GM19025 (cell line): ENCODE measurements around the gene UBL7.

Experiments used
- ATAC-seq: cut with Tn5 transposase; IDR thresholded peaks from one replicate; pipeline ENCODE4 v1.9.1; 2021; ENCODE audit warnings: mild to moderate bottlenecking, low read depth, moderate library complexity; ENCODE audit not compliant: unreplicated experiment

Gene UBL7

DNA sequence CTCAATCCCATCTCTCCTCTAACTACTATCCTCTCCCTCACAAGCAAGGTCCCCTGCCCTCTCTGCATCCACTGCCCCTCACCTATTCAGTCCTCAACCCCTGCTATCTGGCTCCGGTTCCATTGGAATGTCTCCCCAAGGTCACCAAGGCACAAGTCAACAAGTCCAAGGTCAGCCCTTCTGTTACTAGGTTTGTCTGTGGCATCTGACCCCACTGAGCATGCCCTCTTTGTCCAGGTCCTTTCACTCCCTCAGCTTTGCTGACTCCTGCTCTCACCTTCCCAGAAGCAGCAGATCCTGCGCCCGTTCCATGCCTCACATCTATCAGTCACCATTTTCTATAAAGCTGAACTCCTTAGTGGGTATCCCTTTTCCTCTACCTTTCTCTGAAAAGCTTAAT is 18.9 kb downstream of the UBL7 start:
- no peak for ATAC-seq

DNA sequence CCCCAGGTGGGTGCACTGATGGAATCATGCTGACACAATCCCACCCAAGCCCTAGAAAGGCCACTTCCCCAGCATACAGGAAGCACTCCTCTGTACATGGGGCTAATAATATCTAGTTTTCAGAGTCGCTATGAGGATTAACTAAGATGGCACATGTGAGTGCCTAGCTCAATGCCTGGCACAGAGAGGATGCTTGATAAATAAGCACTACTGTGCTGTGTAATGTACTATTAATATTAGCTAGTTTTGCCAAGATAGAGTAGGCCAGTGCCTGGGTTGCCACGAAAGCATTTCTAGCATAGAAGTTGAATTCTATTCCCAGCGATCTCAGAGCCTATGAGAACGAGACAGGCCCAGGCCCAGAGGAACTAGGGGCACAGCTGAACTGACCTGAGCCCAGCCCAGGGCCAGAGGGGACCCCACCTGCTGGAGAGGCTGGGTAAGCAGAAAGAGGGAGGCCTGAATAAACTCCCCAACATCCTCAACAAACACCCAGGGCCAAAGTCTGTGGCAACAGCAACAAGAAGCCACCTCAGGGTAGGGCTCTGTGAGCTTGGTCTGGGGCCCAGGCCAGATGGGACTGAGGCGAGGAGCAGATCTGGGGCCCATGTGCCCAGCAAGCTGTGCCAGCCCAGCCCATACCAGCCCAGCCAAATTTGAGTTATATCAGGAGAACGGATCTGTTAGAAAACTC is 19.6 kb downstream of the UBL7 start:
- ATAC-seq, result no peak

DNA sequence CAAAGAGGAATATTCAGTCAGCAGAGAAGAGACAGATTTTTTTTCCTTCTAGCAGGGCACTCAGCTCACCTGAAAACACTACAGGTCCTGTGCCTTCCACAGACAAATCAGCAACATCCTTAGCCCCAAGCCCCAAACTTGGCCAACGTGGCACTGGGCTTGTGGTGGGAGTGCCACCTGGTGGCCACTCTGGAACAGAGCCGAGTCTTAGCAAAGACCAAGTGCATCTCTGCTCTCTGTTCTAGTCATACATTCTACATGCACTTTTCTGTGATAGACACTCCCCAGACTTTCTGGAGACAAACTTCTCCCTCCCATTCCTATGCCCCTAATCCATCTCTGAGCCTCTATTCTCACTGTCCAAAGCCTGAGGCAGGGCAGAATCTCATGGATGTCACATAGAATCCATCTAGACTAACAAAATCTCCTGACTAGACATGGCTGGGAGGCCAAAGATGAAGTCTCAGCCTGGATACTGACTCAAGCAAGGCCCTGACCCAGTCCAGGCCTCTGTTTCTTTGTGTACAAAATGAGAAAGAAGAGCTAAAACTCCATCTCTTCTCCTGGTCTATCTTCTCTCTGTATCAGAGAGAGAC is 22.1 kb downstream of the UBL7 start:
- ATAC-seq, result no peak

GRCh38 chr15:74438206-74438605 is 22.8 kb downstream of the UBL7 start:
- no peak for ATAC-seq

DNA sequence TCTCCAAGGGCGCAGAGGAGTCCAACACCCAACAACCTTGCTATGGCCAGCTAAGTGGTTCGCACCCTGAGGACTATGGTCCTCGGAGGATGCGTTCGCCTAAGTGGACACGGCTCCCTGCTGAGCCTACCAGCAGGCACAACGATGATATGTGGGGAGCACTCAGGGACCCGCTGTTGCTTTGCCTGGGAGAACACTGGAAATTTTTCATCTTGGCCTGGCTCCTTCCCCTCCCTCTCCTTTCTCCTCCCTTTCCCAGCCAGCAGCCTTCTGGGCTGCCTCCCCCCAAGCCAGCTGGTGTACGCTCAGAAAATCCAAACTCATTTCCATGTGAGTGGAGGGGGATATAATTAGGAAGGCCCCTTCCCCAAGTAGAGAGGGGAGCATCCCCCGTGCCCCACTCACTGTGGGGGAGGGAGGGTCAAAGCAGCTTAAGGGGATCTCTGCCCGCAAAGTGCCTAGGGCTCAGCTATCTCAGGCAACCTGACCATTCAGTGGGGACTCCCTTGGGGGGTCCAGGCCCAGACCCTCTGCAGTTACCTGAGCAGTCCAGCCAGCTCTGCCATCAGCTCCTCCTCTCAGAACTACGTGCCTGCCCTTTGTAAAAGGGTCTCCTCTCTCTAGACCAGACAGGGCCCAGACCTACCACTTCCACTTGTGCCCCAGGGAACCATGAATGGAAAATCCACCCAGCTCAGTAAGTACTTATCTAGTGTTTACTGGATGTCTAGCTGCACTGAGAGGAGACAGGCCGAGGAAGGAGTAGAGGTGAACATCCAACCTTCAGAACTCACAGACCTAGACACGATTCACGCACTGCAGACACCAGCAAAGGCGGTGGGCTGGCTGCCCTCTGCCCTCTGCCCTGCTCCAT is 26.5 kb downstream of the UBL7 start:
- ATAC-seq, result no peak

DNA sequence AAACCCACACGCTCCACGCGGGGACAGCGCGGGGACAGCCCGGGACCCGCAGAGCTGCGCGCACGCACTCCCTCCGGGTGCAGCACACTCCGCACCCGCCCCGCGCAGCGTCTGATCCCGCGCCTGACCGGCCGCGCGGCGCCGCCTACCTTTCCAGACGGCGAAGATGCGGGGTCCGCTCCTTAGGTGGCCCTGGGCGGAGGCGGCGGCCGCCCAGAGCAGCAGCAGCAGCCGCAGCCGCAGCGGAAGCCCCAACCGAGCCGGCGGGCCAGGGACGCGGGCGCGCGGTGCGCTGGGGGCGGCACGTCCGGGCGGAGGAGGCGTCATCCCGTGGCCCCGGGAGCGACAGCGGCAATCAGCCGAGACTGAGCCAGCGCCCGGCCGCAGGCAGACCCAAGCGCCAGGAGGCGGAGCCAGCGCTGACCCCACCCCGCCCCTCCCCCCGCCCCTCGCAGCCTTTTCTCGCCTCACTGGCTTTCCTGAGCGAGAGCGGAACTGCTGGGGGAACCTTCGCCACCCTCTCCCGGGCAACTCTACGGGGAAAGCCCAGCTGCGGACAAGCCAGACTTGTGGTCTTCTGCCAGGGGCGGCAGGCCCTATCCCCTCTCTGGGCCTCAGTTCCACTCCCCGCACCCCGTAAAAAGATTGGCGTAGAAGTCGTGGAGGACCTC is 27.2 kb downstream of the UBL7 start, which contains the start of gene SEMA7A:
Gene SEMA7A, minus strand, starts transcription at position 367 of the 671 bp plus-strand sequence. Its CDS starts 40 bp downstream, at position 327.
- ATAC-seq, result peak; percentile 70

DNA sequence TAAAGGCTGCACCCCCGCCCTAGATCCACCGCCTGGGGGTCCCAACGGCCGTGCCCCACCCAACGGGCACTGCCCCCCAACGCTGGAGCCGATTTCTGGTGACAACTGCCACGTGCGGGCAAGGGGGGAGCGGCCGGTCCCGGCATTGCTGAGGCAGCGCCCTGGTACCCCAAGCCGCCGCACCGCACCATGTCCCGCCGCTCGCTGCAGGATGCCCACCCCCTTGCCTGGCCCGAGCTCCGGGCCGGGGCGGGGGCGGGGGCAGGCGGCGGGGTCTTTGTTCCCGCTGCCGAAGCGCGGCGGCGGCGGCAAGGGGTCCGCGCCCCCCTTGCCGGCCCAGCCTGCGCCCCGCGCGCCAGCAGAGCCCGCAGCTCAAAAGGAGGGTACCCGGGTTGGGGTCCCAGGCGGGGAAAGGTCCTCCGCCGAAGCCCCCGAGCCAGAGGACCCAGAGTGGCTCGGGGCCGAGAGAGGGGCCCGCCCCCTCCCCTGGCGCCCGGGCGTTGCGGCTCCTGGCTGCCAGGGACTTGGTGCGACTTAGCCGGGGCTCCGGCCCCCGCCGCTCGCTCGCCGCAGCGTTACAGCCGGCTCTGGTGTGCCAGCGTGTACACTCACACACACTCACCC is 27.9 kb downstream of the UBL7 start:
- ATAC-seq, result no peak

DNA sequence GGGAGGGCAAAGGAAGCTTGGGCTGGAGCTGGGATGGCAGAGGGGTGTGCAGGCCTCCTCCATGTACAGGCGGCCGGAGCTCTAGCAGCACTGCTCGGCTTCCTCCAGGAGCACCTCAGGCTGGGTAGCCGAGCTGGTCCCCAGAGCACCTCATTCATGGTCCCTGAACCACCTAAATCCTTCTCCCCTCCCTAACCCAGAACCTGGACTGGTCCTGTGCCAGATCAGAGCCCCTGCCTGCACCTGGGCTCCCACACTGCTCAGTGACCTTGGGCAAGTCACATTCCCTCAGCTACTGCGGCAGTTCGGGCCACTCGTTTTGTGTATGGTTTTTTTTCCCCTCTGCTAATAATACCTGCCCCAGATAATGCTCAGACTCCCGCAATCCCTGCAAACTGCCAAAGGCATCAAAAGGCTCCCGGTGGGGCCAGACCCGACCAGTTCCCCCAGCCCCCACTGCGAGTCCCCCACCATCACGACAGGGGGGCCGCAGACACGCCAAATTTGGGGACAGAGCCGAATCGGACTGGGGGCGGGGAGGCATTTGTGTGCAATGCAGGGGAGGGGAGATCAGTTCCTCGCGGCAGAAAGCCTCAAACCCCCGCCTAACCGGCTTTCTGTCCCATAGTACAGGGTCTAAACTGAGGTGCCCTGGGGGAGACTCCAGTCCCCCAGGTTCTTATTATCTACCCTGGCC is 28.5 kb downstream of the UBL7 start:
- no peak for ATAC-seq

DNA sequence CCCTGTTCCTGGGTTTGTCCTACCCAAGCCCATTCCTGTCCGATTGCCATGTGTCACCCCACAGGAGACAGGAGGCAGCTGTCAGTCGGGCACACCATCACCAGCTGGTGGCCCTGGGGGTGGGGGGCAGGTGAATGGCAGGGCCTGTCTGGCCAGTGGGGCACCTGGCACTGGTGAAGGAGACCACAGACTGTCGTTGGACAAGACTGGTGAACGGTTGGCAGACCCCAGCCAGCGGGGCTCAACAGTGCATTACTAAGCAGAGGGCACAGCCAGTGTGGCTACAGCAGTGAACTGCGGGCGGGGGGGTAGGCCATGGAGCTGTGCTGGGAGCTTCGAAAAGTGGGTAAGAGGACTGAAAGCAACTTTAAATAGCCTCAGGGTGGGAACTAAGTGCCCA is 29.3 kb downstream of the UBL7 start:
- no peak for ATAC-seq

GRCh38 chr15:74431116-74431515 is 29.8 kb downstream of the UBL7 start:
- ATAC-seq, result no peak

- no peak for ATAC-seq
These were observed 30.4 kb downstream of the UBL7 start for GRCh38 chr15:74430510-74430951.

DNA sequence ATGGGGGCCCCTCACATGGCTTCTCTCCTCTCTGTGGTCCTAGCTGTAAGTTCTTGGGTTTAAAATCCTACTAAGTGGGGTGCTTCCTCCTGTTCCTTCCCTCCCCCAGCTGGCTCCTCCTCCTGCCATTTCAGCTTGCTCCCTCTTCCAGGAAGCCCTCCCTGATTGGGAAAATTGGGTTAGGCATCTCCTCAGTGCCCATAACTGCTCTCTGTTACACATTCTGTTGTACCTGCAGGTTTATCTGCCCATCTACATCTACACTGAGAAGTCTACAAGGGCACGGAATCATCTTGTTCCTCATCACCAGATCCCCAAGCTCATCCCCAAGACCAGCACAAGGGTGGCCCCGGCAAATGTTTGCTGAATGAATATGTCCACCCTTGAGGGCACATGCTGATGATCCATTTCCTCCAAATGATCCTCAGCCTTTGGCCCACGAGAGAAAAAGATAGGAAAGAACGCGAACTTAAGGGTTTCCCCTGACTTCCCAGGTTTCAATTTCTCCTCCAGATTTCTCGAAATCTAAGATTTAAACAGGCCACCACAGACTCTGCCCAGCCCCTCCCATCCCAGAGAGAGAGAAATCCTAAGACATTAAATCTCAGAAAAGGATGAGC is 31.1 kb downstream of the UBL7 start:
- ATAC-seq, result no peak

DNA sequence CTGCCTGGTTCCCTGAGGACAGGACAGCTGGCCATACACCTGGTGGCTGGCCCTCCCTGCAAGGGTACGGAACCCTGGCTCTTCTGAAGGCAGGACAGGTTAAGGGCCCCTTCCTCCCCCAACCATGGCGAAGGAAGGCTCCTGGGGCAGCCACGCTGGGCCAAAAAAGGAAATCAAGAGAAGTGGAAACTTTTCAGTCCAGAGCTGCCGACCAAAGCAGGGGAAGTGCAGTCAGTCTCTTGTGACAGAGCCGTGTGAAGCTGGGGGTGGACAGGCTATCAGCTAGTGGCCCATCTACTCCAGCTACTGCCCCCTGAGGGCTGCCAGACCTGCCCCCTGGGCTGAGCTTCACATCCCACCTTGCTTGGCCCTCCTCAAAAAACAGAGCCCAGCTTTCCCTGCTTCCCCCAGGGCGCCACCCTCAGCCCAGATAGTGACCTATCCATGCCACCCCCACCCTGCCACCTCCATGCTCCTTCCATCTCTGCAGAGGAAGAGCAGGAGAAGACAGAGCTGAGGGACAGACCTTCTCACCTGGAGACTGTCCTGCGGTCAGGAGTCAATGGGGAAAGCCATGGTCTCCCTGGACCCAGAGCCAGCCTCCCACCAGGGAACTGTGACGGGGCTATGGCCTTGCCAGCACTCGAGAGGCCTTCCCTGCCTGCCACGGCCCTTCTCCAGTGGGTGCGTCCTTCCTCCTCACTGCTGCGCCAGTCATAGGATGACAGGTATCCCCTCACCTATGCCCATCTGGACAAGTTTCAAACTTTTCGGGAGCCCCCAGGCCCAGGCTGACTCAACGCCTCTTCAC is 31.8 kb downstream of the UBL7 start:
- no peak for ATAC-seq

GRCh38 chr15:74428442-74428787 is 32.5 kb downstream of the UBL7 start:
- no peak for ATAC-seq

- ATAC-seq, result no peak
These were observed 33.1 kb downstream of the UBL7 start for GRCh38 chr15:74427607-74428441.

DNA sequence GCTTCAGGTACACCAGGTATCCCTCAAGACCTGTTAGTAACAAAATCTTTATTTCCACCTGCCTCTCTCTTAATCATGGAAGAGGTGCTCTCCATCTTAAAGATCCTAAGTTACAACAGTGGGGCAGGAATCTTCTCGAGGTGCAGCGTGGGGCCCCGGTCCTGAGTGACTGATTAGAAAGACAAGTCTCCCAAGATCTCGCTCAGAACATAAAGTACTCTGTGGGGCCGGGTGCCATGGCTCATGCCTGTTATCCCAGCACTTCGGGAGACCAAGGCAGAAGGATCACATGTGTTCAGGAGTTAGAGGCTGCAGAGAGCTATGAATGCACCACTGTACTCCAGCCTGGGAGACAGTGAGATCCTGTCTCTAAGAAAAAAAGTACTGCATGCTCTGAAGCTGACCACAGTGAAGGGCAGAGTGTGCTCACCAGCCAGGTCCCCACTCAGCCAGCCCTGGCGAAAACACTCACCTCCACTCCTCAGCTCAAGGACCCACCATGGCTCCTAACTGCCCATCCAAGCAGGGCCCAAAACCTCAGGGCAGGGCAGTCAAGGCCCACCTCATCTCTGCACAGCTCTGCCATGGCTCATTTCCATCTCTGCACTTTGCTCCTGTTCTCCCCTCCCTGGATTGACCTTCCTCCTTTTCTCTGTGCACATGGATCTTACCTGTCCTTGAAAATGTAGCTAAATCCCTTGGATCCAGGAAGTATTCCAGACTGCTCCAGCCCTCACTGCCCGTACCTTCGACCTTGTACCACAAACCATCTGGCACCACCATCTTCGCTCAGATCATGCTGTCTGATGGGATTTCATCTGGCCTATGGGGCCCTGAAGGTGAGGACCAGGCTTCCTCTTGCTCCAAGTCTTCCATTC is 34.3 kb downstream of the UBL7 start:
- no peak for ATAC-seq

DNA sequence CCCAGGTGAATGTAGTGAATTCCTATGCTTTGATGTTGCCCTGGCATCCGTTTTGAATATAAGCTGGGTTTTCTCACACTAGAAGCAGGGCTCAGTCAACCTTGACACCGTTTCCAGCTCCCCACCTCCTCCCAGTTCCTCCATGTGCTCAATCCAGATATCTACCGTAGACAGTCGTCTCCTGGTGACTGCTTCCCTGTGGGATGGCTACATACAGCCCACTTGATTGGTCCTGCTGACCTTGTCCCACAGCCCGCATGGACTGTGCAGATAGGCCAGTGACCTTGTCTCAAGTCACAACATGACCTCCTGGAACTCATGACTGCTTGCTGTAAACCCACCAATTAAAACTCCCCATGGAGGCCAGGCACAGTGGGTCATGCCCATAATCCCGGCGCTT is 35.3 kb downstream of the UBL7 start:
- ATAC-seq, result no peak
